Neural cell (in vitro differentiated cells): Measurements from ENCODE around the gene NTNG1. TPM values are rescaled to one million over a fixed set of nuclear protein-coding genes. Genes with fewer than 3 reads are reported as not detected.

Experiments
- H2AFZ ChIP-seq: fragments of 200-600, 300-800 bp; sonication (generic), shearing (Covaris generic); 2 replicates; pipeline ENCODE4 v1.6.0; 2014; ENCODE audit warnings: low read depth, mild to moderate bottlenecking, antibody characterized with exemption, low read length, moderate library complexity
- H3F3A ChIP-seq: fragments of 200-600 bp; shearing (Covaris generic); 2 replicates; pipeline ENCODE4 v1.6.1; 2016; ENCODE audit warnings: mild to moderate bottlenecking, moderate library complexity, mixed read lengths, antibody characterized with exemption, low read length; ENCODE audit not compliant: insufficient read depth, poor library complexity, severe bottlenecking
- H3K27ac ChIP-seq: fragments of 200-600, 300-800 bp; sonication (generic), shearing (Covaris generic); 2 replicates; pipeline ENCODE4 v1.5.1; 2014; ENCODE audit warnings: mild to moderate bottlenecking, low read length, moderate library complexity
- H3K27me3 ChIP-seq: fragments of 300-800, 200-600 bp; sonication (generic), shearing (Covaris generic); 2 replicates; pipeline ENCODE4 v1.6.0; 2014; ENCODE audit warnings: mild to moderate bottlenecking, low read depth, low read length, moderate library complexity; ENCODE audit not compliant: insufficient read depth
- H3K36me3 ChIP-seq: fragments of 300-800, 200-600 bp; sonication (generic), shearing (Covaris generic); 2 replicates; pipeline ENCODE4 v1.5.1; 2014; ENCODE audit warnings: mild to moderate bottlenecking, antibody characterized with exemption, low read length, moderate library complexity; ENCODE audit not compliant: insufficient read depth
- H3K4me2 ChIP-seq: fragments of 300-800, 200-600 bp; sonication (generic), shearing (Covaris generic); 2 replicates; pipeline ENCODE4 v1.6.0; 2014; ENCODE audit warnings: mild to moderate bottlenecking, low read length
- H3K4me3 ChIP-seq: fragments of 300-800, 200-600 bp; sonication (generic), shearing (Covaris generic); 2 replicates; pipeline ENCODE4 v1.5.1; 2014; ENCODE audit warnings: mild to moderate bottlenecking, low read length, moderate library complexity
- H3K79me2 ChIP-seq: fragments of 200-600 bp; shearing (Covaris generic); replicated peaks from 2 replicates; pipeline ENCODE4 v1.6.0; 2014; ENCODE audit warnings: mild to moderate bottlenecking, low read length, moderate library complexity; ENCODE audit not compliant: insufficient read depth
- H3K9ac ChIP-seq: fragments of 300-800, 200-600 bp; sonication (generic), shearing (Covaris generic); 2 replicates; pipeline ENCODE4 v1.6.1; 2016; ENCODE audit warnings: mild to moderate bottlenecking, low read length, mixed read lengths
- H3K9me2 ChIP-seq: fragments of 200-600 bp; shearing (Covaris generic); 2 replicates; pipeline ENCODE4 v1.6.1; 2016; ENCODE audit warnings: mild to moderate bottlenecking, low read length, mixed read lengths; ENCODE audit not compliant: insufficient read depth
- H3K9me3 ChIP-seq: fragments of 200-600, 300-800 bp; sonication (generic), shearing (Covaris generic); 2 replicates; pipeline ENCODE4 v1.6.1; 2016; ENCODE audit warnings: mild to moderate bottlenecking, mixed run types, low read length, moderate library complexity, mixed read lengths
- H4K20me1 ChIP-seq: fragments of 200-600 bp; shearing (Covaris generic); 2 replicates; pipeline ENCODE4 v1.6.1; 2016; ENCODE audit warnings: mild to moderate bottlenecking, mixed run types; ENCODE audit not compliant: insufficient read depth
- EP300 ChIP-seq: fragments of 450-650 bp; conservative IDR thresholded peaks from 2 replicates; pipeline ENCODE4 v1.6.1; 2014; ENCODE audit warnings: antibody characterized with exemption, mild to moderate bottlenecking, moderate library complexity; ENCODE audit not compliant: poor library complexity, severe bottlenecking
- EZH2 ChIP-seq: fragments of 200-600, 300-800 bp; shearing (Covaris generic), sonication (generic); IDR thresholded peaks from 2 replicates; pipeline ENCODE4 v1.6.1; 2014; ENCODE audit warnings: antibody characterized with exemption, low read length, borderline replicate concordance, mild to moderate bottlenecking; ENCODE audit not compliant: insufficient read depth, poor library complexity, severe bottlenecking
- MXI1 ChIP-seq: fragments of 450-650 bp; conservative IDR thresholded peaks from 2 replicates; pipeline ENCODE4 v1.6.1; 2014; ENCODE audit warnings: antibody characterized with exemption, mild to moderate bottlenecking; ENCODE audit not compliant: poor library complexity, severe bottlenecking
- POLR2AphosphoS5 ChIP-seq: IDR thresholded peaks from 2 replicates; pipeline ENCODE4 v1.6.1; 2012
- RAD21 ChIP-seq: fragments of 450-650 bp; conservative IDR thresholded peaks from 2 replicates; pipeline ENCODE4 v1.6.1; 2014; ENCODE audit warnings: antibody characterized with exemption, mild to moderate bottlenecking, moderate library complexity
- SMC3 ChIP-seq: fragments of 450-650 bp; conservative IDR thresholded peaks from 2 replicates; pipeline ENCODE4 v1.6.1; 2014; ENCODE audit warnings: antibody characterized with exemption, mild to moderate bottlenecking, moderate library complexity; ENCODE audit not compliant: poor library complexity
- TAF1 ChIP-seq: IDR thresholded peaks from 2 replicates; pipeline ENCODE4 v1.6.1; 2012; ENCODE audit warnings: low read depth
- polyA plus RNA-seq: library from polyadenylated mRNA; depleted of rRNA; stranded (reverse); fragments of >200 nt; gene quantifications from 2 replicates; pipeline ENCODE4 v1.2.3, GENCODE V29; 2014
- TF ChIP-seq, protein P1 (sequence below): IDR thresholded peaks from 2 replicates; pipeline ENCODE4 v1.6.1; 2012; ENCODE audit warnings: borderline replicate concordance
- TF ChIP-seq, protein P2 (sequence below): fragments of 450-650 bp; IDR thresholded peaks from 2 replicates; pipeline ENCODE4 v1.5.1; 2014; ENCODE audit warnings: antibody characterized with exemption, mild to moderate bottlenecking, moderate library complexity; ENCODE audit not compliant: poor library complexity, severe bottlenecking

The NTNG1 gene
- polyA plus RNA-seq, 1 donor from 2014 or later: not detected

DNA sequence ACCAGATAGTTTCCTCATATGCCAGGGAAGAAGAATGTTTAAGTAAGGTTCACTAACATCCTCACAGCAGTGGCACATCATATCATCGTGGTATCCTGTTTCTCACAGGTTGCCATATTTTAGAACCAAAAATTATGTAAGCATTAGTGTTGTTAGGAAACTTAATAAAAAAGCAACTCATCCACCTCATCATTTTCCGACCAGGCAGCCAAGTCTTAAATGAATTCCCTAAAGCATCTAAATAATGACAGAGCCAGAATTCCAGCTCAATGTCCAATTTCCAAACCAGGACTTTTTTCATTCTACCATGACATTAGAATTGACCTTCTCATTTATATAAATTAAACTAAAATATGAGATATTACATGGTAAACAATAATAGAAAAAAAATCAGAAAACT, 272.7 kb downstream of the NTNG1 start:
- H3K4me3 ChIP-seq: no peak overlapping the region
- H3F3A ChIP-seq: no peaks in the 10 kb centered on the region
- no peaks in the 10 kb centered on the region for H3K79me2 ChIP-seq
- H3K4me2 ChIP-seq: no peak overlapping the region
- no peak overlapping the region for H2AFZ ChIP-seq
- no peaks in the 10 kb centered on the region for H3K36me3 ChIP-seq
- no peak overlapping the region for H3K9ac ChIP-seq
- TF ChIP-seq, protein P1, sequence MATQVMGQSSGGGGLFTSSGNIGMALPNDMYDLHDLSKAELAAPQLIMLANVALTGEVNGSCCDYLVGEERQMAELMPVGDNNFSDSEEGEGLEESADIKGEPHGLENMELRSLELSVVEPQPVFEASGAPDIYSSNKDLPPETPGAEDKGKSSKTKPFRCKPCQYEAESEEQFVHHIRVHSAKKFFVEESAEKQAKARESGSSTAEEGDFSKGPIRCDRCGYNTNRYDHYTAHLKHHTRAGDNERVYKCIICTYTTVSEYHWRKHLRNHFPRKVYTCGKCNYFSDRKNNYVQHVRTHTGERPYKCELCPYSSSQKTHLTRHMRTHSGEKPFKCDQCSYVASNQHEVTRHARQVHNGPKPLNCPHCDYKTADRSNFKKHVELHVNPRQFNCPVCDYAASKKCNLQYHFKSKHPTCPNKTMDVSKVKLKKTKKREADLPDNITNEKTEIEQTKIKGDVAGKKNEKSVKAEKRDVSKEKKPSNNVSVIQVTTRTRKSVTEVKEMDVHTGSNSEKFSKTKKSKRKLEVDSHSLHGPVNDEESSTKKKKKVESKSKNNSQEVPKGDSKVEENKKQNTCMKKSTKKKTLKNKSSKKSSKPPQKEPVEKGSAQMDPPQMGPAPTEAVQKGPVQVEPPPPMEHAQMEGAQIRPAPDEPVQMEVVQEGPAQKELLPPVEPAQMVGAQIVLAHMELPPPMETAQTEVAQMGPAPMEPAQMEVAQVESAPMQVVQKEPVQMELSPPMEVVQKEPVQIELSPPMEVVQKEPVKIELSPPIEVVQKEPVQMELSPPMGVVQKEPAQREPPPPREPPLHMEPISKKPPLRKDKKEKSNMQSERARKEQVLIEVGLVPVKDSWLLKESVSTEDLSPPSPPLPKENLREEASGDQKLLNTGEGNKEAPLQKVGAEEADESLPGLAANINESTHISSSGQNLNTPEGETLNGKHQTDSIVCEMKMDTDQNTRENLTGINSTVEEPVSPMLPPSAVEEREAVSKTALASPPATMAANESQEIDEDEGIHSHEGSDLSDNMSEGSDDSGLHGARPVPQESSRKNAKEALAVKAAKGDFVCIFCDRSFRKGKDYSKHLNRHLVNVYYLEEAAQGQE: no peak
- no peak for TF ChIP-seq MXI1
- TF ChIP-seq EP300: no peak
- TF ChIP-seq SMC3: no peak
- TF ChIP-seq EZH2: no peak
- TF ChIP-seq, protein P2, sequence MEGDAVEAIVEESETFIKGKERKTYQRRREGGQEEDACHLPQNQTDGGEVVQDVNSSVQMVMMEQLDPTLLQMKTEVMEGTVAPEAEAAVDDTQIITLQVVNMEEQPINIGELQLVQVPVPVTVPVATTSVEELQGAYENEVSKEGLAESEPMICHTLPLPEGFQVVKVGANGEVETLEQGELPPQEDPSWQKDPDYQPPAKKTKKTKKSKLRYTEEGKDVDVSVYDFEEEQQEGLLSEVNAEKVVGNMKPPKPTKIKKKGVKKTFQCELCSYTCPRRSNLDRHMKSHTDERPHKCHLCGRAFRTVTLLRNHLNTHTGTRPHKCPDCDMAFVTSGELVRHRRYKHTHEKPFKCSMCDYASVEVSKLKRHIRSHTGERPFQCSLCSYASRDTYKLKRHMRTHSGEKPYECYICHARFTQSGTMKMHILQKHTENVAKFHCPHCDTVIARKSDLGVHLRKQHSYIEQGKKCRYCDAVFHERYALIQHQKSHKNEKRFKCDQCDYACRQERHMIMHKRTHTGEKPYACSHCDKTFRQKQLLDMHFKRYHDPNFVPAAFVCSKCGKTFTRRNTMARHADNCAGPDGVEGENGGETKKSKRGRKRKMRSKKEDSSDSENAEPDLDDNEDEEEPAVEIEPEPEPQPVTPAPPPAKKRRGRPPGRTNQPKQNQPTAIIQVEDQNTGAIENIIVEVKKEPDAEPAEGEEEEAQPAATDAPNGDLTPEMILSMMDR: no peak
- TF ChIP-seq POLR2AphosphoS5: no peak
- no peak for TF ChIP-seq RAD21
- TF ChIP-seq TAF1: no peak
- H3K9me2 ChIP-seq: no peaks in the 10 kb centered on the region
- H3K27me3 ChIP-seq: no peaks in the 10 kb centered on the region
- H3K27ac ChIP-seq: no peak overlapping the region
- no peaks in the 10 kb centered on the region for H4K20me1 ChIP-seq
- no peaks in the 10 kb centered on the region for H3K9me3 ChIP-seq

GRCh38 chr1:107413951-107414350, 273.1 kb downstream of the NTNG1 start:
- Histone ChIP-seq H3K4me3 (no peak overlapping the region), H3K9ac (no peak overlapping the region), H3K27me3 (no peaks in the 10 kb centered on the region), H3K4me2 (no peak overlapping the region), H2AFZ (no peak overlapping the region), H3F3A (no peaks in the 10 kb centered on the region), H3K27ac (no peak overlapping the region), H3K79me2 (no peaks in the 10 kb centered on the region), H3K36me3 (no peaks in the 10 kb centered on the region), H3K9me3 (no peaks in the 10 kb centered on the region), H3K9me2 (no peaks in the 10 kb centered on the region), H4K20me1 (no peaks in the 10 kb centered on the region)
- TF ChIP-seq EP300 (no peak), RAD21 (no peak), EZH2 (no peak), POLR2AphosphoS5 (no peak), TAF1 (no peak), MXI1 (no peak), SMC3 (no peak)
- TF ChIP-seq, protein P2: no peak
- TF ChIP-seq, protein P1: no peak
